BLaER1 treated with 17β-estradiol and CSF1 and Interleukin-3, amounts not matched to agents 10 nM and 100 nM (cell line): ENCODE measurements around the gene AFG3L2.

Experiments used
- H3K27ac ChIP-seq, 11 experiments: shearing (Covaris generic); formaldehyde crosslinking; 2 replicates each; pipeline ENCODE4 v1.8.1; 2022
- H3K27me3 ChIP-seq, 11 experiments: shearing (Covaris generic); formaldehyde crosslinking; 2 replicates each; pipeline ENCODE4 v1.8.1; 2022
- H3K36me3 ChIP-seq, 11 experiments: shearing (Covaris generic); formaldehyde crosslinking; 2 replicates each; pipeline ENCODE4 v1.8.1; 2022
- H3K4me1 ChIP-seq, 10 experiments: shearing (Covaris generic); formaldehyde crosslinking; 2 replicates each; pipeline ENCODE4 v1.8.1; 2022
- H3K4me2 ChIP-seq, 11 experiments: shearing (Covaris generic); formaldehyde crosslinking; 2 replicates each; pipeline ENCODE4 v1.8.1; 2022
- H3K4me3 ChIP-seq, 10 experiments: shearing (Covaris generic); formaldehyde crosslinking; 2 replicates each; pipeline ENCODE4 v1.8.1; 2022
- H3K9ac ChIP-seq, 11 experiments: shearing (Covaris generic); formaldehyde crosslinking; 2 replicates each; pipeline ENCODE4 v1.8.1; 2022
- H3K9me3 ChIP-seq, 11 experiments: shearing (Covaris generic); formaldehyde crosslinking; replicated peaks in 1 of 11; 2 replicates each; pipeline ENCODE4 v1.8.1; 2022
- H4K20me1 ChIP-seq, 11 experiments: shearing (Covaris generic); formaldehyde crosslinking; 2 replicates each; pipeline ENCODE4 v1.8.1; 2022
- Cebpa-rat ChIP-seq, 11 experiments: shearing (Covaris generic); IDR thresholded peaks; 2 replicates each; pipeline ENCODE4 v1.8.1; 2022

The AFG3L2 gene

DNA sequence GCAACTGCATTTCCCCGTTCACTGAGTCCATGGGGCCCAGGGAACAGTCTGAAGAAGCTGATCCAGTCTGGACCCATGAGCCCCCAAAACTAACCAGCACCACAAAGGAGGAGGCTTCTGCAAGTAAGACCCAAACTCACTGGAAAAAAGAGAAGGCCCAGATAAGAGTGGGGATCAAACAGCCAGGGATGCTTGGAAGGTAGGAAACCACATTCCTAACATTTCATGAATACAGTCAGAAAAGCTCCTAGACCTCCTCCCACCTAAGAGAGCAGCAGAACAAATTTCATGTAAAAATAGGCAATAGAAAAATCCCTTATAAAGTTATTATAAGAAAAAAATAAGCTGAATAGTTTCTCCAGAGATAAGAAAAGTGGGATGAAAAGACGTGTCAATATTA lies 38.6 kb downstream of the AFG3L2 start:
- no peaks in the 10 kb centered on the region for H3K27me3 ChIP-seq
- no peak overlapping the region for H3K4me3 ChIP-seq
- TF ChIP-seq Cebpa-rat (IDR thresholded peaks at IDR 0.05) = no peak
- no peak overlapping the region for H3K4me2 ChIP-seq
- H3K36me3 ChIP-seq = peaks cover 85 to 100% (median 96%) of the 10 kb centered on the region in 11 experiments
- peaks cover 0 to 46% (median 20%) of the 10 kb centered on the region in 11 experiments; a peak in 14 of 22 replicates for H4K20me1 ChIP-seq
- no peaks in the 10 kb centered on the region for H3K4me1 ChIP-seq
- H3K9ac ChIP-seq = no peak overlapping the region
- H3K27ac ChIP-seq = no peak overlapping the region
- no peaks in the 10 kb centered on the region for H3K9me3 ChIP-seq

DNA sequence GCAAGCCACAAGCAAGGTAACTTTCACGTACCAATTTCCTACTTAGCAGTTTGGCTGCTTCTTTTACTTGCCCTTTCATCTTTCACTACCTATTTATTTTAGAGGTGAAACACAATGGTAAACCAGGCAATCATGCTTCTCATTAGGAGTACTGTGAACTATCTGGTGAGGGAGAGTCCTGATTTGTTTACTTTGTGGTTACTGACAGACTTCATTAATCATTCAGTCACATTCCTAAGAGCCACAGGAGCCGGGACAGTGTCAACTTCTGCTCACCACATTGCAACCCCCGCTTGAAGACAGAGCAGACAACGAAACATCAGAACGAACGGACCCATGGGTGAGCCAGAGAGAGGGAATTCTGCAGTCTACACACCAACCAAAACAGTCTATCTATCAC lies 40.1 kb downstream of the AFG3L2 start:
- no peak for TF ChIP-seq Cebpa-rat (IDR thresholded peaks at IDR 0.05)
- Histone ChIP-seq H3K27me3 (no peaks in the 10 kb centered on the region), H3K27ac (no peak overlapping the region), H3K4me1 (no peaks in the 10 kb centered on the region), H3K36me3 (peaks cover 72 to 93% (median 86%) of the 10 kb centered on the region in 11 experiments), H4K20me1 (peaks cover 0 to 47% (median 20%) of the 10 kb centered on the region in 11 experiments; a peak in 15 of 22 replicates), H3K4me3 (no peak overlapping the region), H3K9me3 (no peaks in the 10 kb centered on the region), H3K4me2 (no peak overlapping the region), H3K9ac (no peak overlapping the region)

DNA sequence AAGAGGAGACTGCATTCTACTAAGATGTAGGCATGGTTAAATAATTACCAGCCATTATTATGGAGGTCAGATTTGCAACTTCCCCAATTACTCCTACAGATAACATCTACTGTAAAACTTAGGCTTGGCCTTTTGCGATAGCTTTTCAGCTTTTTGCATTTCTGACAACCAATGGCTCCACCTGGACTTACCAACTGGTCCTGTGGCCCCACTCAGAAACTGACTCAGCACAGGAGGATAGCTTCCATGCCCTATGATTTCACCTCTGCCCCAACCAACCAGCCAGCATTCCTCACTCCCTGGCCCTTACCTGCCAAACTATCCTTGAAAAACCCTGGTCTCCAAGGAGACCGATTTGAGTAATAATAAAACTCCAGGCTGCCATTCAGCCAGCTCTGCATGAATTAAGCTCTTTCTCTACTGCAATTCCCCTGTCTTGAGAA lies 40.8 kb downstream of the AFG3L2 start:
- no peak overlapping the region for H3K27ac ChIP-seq
- peaks cover 0 to 52% (median 22%) of the 10 kb centered on the region in 11 experiments; a peak in 18 of 22 replicates for H4K20me1 ChIP-seq
- no peaks in the 10 kb centered on the region for H3K27me3 ChIP-seq
- H3K4me1 ChIP-seq = no peaks in the 10 kb centered on the region
- H3K9me3 ChIP-seq = no peaks in the 10 kb centered on the region
- no peak for TF ChIP-seq Cebpa-rat (IDR thresholded peaks at IDR 0.05)
- no peak overlapping the region for H3K4me3 ChIP-seq
- H3K9ac ChIP-seq = no peak overlapping the region
- H3K4me2 ChIP-seq = no peak overlapping the region
- peaks cover 69 to 93% (median 83%) of the 10 kb centered on the region in 11 experiments for H3K36me3 ChIP-seq

DNA sequence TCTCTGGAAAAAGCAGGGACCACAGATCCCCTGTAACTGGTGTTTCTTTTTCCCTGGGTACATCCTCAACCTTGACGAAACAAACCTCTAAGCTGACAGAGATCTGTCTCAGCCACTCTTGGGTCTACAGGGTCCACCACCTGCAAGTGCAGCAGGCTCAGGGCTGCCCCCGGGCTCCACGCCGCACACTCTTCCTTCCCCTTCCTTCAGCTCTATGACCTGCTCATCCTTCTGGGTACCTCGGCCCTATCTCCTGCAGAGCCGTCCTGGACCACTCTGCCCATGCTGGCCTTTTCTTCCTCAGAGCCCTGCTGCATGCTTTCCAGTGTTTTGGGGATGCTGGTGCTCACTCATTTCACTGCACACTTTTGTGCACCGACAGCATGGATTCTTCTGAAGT lies 41.5 kb downstream of the AFG3L2 start:
- peaks cover 3 to 59% (median 29%) of the 10 kb centered on the region in 11 experiments; a peak in 19 of 22 replicates for H4K20me1 ChIP-seq
- H3K4me3 ChIP-seq = no peak overlapping the region
- no peak overlapping the region for H3K27ac ChIP-seq
- no peaks in the 10 kb centered on the region for H3K27me3 ChIP-seq
- H3K4me1 ChIP-seq = no peaks in the 10 kb centered on the region
- H3K4me2 ChIP-seq = no peak overlapping the region
- H3K9ac ChIP-seq = no peak overlapping the region
- H3K36me3 ChIP-seq = peaks cover 70 to 93% (median 86%) of the 10 kb centered on the region in 11 experiments
- TF ChIP-seq Cebpa-rat (IDR thresholded peaks at IDR 0.05) = no peak
- H3K9me3 ChIP-seq = no peaks in the 10 kb centered on the region

DNA sequence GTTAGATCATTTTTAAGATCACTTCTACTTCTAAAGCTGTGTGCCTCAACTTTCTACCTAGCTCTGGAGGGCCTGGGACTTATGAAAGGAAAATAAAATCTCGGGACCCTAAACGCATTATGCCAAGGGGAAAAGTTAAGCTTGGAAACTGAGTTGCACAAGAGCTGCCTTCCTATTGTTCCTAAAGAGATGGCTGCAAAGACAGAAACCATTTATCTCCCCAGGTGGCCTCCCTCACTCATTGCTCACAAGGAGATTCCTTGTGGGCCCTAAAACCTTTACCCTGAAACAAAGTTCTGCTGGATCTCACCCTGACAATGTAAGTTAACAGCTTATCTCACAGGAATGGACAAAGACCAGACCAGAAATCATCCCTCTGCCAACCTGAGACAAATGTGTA lies 42.2 kb downstream of the AFG3L2 start:
- Histone ChIP-seq H3K27me3 (no peaks in the 10 kb centered on the region), H3K9me3 (no peaks in the 10 kb centered on the region), H4K20me1 (peaks cover 3 to 66% (median 36%) of the 10 kb centered on the region in 11 experiments; a peak in 19 of 22 replicates), H3K4me1 (no peaks in the 10 kb centered on the region), H3K4me3 (no peak overlapping the region), H3K9ac (no peak overlapping the region), H3K4me2 (no peak overlapping the region), H3K36me3 (peaks cover 77 to 93% (median 85%) of the 10 kb centered on the region in 11 experiments), H3K27ac (no peak overlapping the region)
- TF ChIP-seq Cebpa-rat (IDR thresholded peaks at IDR 0.05) = no peak

DNA sequence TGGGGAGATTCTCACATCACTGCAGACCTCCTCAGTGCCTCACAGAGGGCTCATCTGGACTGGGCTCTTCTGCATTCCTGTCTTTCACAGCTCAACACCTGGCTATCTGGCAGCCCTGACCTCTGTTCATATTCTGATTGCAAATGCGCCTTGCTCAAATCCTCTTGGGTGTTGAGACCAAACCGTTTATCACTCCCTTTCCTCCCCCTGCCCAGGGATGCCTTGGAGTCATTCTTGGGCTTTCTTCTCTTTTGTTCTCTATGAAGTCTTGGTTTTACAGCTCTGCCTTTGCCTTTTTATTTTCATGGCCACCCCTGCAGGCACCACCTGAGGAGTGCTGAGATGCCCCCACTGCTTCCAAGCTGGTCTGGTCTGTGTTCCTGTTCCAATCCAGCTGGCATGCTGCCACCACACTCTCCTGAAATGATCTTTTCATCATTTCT lies 42.6 kb downstream of the AFG3L2 start:
- TF ChIP-seq Cebpa-rat (IDR thresholded peaks at IDR 0.05) = no peak
- Histone ChIP-seq H3K36me3 (peaks cover 80 to 93% (median 85%) of the 10 kb centered on the region in 11 experiments), H3K27ac (no peak overlapping the region), H3K4me1 (no peaks in the 10 kb centered on the region), H3K9ac (no peak overlapping the region), H3K9me3 (no peaks in the 10 kb centered on the region), H3K4me2 (no peak overlapping the region), H3K4me3 (no peak overlapping the region), H3K27me3 (no peaks in the 10 kb centered on the region), H4K20me1 (peaks cover 5 to 70% (median 40%) of the 10 kb centered on the region in 11 experiments; a peak in 20 of 22 replicates)

DNA sequence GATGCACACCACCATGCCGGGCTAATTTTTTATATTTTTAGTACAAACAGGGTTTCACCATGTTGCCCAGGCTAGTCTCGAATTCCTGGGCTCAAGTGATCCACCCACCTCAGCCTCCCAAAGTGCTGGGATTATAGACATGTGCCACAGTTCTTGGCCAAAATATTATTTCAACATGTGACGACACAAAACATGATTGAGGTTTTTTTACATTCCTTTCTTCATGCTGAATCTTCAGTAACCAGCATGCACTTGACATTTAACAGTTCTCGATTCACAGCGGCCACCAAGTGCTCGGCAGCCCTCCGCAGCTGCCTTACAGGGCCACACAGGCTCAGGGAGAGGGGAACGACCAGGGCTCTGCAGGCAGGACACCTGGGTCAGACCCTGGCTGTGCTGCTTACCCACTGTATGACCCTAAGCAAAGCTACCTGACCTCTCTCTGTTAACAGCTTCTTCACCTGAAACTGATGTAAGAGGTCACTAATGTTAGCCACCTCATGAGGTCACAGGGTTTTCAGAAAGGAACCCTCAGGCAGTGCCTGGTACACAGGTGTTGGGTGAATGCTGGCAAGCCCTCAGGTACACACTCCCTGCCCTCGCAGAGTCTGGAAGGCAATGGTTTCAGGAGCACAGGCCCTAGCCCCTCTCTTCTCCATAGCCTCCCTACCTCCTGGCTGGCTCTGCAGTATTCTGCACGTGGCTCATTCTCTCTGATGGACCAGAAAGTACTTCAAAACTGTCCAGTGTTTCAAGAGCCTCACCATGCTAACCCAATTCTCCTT lies 43.3 kb downstream of the AFG3L2 start:
- H3K4me1 ChIP-seq = no peaks in the 10 kb centered on the region
- no peak overlapping the region for H3K27ac ChIP-seq
- H4K20me1 ChIP-seq = peaks cover 12 to 77% (median 47%) of the 10 kb centered on the region in 11 experiments; a peak in 21 of 22 replicates
- peaks cover 81 to 93% (median 87%) of the 10 kb centered on the region in 11 experiments for H3K36me3 ChIP-seq
- H3K27me3 ChIP-seq = no peaks in the 10 kb centered on the region
- no peak overlapping the region for H3K9ac ChIP-seq
- no peaks in the 10 kb centered on the region for H3K9me3 ChIP-seq
- no peak overlapping the region for H3K4me3 ChIP-seq
- no peak overlapping the region for H3K4me2 ChIP-seq
- no peak for TF ChIP-seq Cebpa-rat (IDR thresholded peaks at IDR 0.05)

DNA sequence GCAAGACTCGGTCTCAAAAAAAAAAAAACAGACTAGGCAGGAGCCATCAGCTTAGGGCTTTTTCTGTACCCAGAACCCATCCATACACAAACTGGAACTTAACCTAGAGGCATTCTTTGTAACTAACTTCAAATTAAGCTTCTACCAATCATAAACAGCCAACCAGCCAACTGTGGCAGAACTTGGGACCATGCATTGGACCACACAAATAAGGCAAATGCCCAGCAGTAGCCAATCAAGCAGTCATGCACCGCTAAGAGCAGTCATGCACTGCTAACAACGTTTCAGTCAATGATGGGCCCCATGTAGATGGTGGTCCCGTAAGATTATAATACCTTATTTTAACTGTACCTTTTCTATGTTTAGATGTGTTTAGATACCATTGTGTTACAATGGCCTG lies 46.3 kb downstream of the AFG3L2 start:
- Histone ChIP-seq H3K27ac (no peak overlapping the region), H3K9ac (no peak overlapping the region), H3K4me3 (no peak overlapping the region), H3K4me2 (no peak overlapping the region), H3K9me3 (peaks cover 0 to 2% (median 0%) of the 10 kb centered on the region in 11 experiments; a peak in 1 of 22 replicates), H3K36me3 (peaks cover 81 to 93% (median 89%) of the 10 kb centered on the region in 11 experiments), H4K20me1 (peaks cover 38 to 85% (median 70%) of the 10 kb centered on the region in 11 experiments), H3K4me1 (peaks cover 0 to 18% (median 10%) of the 10 kb centered on the region in 10 experiments; a peak in 16 of 20 replicates), H3K27me3 (no peaks in the 10 kb centered on the region)
- TF ChIP-seq Cebpa-rat (IDR thresholded peaks at IDR 0.05) = no peak

DNA sequence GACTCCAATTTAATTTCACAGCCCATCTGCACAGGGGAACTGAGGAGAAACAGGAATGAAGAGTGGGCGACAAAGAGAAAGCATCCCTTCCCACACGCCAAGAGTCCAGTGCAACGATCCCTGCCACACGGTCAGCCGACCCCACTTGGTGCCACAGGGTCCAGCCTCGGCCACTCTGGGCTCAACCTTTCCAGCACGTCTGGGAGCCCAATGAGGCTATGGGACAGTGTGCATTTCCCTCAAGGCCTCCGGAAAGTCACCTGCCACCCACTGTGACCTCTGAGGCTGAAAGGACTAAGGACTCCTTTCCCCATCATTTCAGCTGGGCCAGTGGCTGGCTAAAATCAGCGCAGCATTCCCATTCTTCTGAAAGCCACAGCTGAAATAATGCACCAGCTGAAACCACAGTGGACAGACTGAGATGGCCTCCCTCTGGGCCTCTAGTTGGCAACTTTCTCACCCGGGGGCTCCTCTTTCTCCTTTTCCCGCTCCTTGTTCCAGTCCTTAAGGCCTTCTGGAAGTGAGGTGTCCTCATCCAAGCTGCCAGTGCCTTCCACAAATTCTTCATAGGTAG lies 47.8 kb downstream of the AFG3L2 start:
- H3K4me3 ChIP-seq = no peak overlapping the region

More for the DNA sequence above, 47.8 kb downstream of the AFG3L2 start:
- Histone ChIP-seq H3K9me3 (peaks cover 0 to 11% (median 0%) of the 10 kb centered on the region in 11 experiments; a peak in 1 of 22 replicates), H4K20me1 (peaks cover 49 to 85% (median 80%) of the 10 kb centered on the region in 11 experiments), H3K4me1 (peaks cover 0 to 18% (median 10%) of the 10 kb centered on the region in 10 experiments; a peak in 16 of 20 replicates), H3K9ac (no peak overlapping the region), H3K27ac (no peak overlapping the region), H3K27me3 (no peaks in the 10 kb centered on the region), H3K4me2 (no peak overlapping the region), H3K36me3 (peaks cover 81 to 93% (median 89%) of the 10 kb centered on the region in 11 experiments)
- no peak for TF ChIP-seq Cebpa-rat (IDR thresholded peaks at IDR 0.05)
